Myocyte (in vitro differentiated cells): ENCODE results near the gene RAX2. TPM values are rescaled to one million over a fixed set of nuclear protein-coding genes. Genes with fewer than 3 reads are reported as not detected.
"Not testable (repeated sequence)": the region's sequence is repeated elsewhere in the genome, so short reads cannot be mapped to it uniquely, and the experiment has no call there.

Experiments
- DNase-seq: peaks from one replicate; pipeline ENCODE4 v3.0.0-alpha.2; 2012; ENCODE audit warnings: low read depth
- total RNA-seq: library from RNA; depleted of rRNA; stranded (reverse); fragments of >200 nt; gene quantifications from 2 replicates; pipeline ENCODE4 v1.2.3, GENCODE V29; 2014

RAX2 gene
- total RNA-seq, 1 donor from 2014 or later = not detected

- no peak for DNase-seq
These were observed 6.3 kb upstream of the RAX2 start for GRCh38 chr19:3778104-3778867.

DNA sequence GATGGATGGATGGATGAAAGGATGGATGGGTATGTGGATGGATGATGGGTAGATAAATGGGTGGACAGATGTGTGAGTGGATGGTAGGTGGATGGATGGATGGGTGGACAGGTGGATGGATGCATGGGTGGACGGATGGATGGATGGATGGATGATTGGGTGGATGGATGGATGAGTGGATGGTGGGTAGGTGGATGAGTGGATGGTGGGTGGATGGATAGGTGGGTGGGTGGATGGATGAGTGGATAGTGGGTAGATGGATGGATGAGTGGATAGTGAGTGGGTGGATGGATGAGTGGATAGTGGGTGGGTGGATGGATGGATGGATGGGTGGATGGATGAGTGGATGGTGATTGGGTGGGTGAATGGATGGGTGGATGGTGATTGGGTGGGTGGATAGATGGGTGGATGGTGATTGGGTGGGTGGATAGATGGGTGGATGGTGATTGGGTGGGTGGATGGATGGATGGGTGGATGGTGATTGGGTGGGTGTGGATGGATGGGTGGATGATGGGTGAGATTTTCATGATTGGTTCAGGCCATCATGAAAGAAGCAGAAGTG is 4.5 kb upstream of the RAX2 start:
- no peak for DNase-seq

- DNase-seq = no peak
These were observed 3.8 kb upstream of the RAX2 start for GRCh38 chr19:3775831-3776230.

GRCh38 chr19:3775374-3775711 is 3.3 kb upstream of the RAX2 start:
- DNase-seq = no peak

- no peak for DNase-seq
These were observed 2.8 kb upstream of the RAX2 start for GRCh38 chr19:3774621-3775373.

DNA sequence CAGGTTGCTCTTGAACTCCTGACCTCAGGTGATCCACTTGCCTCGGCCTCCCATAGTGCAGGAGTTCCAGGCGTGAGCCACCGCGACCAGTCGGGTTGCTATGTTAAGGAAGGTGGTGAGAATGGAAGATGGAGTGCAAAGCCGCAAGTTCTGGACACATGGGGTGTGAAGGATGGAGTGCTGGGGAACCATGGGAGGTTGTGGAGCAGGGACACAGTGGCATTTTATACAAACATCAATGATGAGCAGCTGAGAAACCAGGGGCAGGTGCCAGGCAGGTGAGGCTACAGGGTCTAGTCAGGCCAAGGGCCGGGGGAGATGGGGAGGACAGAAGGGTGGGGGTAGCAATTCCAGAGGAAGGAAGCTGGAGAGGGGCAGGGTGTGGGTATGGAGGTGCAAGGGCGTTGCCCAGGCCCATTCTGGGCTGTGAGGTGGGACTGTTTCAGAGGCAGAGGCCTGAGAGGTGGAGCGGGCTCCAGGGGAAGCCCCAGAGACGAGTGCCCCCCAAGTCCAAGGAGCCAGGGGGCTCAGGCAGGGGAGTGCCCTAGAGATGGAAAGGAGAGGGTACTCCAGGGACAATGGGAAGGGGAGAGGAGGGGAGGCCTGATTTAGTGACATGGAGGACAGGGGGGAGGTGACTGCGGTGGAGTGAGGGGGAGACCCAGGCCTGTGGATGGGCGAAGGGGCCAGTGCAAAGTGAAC is 1.9 kb upstream of the RAX2 start:
- no peak for DNase-seq

DNA sequence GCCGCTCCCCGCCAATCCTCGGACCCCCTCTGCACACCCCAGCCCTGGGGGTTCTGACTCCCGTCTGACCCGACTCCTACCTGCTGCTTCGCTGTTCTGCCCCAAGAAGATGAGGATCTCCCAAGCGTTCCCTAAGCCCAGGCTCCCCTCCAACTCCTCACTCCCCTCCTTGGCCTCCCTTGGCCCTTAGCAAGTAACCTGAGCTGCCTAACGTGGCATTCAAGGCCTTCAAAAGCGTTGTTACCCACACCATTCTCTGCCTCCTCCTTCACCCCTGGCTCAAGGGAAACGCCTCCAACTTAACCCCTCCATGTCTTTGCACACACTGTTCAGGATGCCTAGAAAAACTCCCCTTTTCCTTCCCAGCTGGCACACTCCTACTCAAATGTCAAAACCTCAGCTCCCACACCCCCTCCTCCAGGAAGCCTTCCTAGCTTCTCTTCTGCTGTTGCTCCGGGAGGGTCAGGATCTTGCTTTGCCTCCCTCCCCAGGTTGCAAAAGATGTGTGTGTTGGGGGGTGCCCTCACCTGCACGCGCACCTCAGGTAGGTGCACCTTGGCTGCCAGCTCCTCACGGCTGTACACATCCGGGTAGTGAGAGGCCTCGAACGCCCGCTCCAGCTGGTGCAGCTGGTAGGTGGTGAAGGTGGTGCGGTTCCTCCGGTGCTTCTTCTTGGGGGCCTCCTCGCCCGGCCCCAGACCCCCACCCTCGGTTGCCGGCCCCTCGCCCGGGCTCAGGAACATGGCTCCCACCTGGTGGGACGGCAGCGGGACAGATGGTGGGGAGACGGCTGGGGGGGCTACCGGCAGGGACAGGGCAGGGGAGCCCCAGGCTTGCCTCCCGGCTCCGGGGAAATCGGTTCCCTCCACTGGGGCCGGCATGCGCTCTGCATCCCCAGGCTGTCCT is 775 bp downstream of the RAX2 start:
- no peak for DNase-seq

GRCh38 chr19:3770136-3770999 is 1.7 kb downstream of the RAX2 start:
- no peak for DNase-seq

GRCh38 chr19:3769494-3769893 is 2.5 kb downstream of the RAX2 start:
- DNase-seq = no peak

- DNase-seq = no peak
These were observed 3.3 kb downstream of the RAX2 start for GRCh38 chr19:3768748-3769099.

DNA sequence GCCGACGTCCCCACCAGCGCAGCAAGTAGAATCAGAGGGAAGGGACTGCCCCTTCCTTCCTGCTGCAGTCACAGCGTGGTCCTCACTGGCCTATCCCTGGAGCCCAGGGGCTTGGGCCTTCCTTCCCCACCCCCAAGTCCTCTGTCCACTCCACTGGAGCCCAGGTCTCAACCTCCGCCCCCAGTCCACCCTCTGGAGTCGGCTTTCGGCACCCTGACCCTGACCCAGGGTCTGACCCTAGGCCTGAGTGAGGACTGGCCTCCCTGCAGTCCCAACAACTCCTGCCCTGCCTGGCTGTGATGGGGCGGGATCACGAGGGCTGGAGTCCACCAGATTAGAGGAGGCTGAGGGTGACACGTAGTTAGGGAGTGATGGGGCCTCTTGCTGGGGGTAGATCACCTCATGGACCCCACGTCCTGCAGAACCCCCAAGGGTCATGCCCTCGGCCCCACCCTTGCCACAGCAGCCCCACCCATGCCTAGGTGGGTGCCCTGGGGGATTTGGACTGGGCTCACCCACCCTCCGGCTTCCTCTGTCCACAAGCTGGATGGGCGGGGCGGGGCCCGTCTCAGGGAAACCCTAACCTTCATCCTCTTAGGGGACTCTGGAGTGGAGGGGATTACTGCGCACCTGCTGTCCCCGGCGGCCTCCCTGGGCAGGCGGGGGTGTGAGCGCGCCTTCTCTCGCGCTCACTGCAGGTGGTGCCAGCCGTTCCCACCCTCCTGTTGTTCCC is 3.8 kb downstream of the RAX2 start:
- no peak for DNase-seq

DNA sequence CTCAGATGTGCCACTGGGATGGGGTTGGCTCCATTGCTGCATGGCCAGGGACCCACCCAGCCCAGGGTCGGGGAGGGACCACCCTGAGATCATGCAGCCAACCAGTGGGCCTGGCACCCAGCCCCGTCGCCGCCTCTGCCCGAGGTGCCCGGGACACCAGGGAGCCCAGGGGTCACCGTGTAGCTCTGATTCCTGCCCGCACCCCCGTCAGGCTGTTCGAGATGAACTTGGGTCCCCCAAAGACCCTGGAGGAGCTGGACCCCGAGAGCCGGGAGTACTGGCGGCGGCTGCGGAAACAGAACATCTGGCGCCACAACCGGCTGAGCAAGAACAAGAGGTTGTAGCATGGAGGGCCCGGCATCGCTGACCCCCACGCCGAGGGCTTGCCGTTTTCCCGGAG is 5.0 kb downstream of the RAX2 start:
- no peak for DNase-seq

DNA sequence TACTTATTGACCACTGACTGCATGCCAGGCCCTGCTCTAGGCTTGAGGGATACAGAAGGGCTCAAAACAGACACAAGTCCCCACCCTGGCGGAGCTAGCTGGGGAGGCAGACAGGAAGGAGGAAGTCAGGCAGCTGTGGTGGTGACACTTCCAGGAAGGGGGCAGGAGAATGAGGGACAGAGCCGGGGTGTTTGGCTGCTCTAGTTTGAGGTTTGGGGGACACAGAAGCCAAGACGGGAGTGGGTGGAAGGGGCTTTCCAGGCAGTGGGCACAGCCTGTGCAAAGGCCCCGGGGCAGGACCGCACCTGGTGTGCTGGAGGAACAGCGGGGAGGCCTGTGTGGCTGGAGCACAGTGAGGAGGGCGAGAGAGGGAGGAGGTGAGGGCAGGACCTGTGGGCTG is 5.5 kb downstream of the RAX2 start:
- DNase-seq = no peak

DNA sequence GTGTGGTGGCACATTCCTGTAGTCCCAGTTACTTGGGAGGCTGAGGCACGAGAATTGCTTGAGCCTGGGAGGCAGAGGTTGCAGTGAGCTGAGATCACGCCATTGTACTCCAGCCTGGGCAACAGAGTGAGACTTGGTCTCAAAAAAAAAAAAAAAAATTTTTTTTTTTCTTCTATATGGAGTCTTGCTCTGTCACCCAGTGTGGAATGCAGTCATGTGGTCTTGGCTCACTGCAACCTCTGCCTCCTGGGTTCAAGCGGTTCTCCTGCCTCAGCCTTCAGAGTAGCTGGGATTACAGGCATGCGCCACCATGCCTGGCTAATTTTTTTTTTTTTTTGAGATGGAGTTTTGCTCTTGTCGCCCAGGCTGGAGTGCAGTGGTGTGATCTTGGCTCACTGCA is 6.3 kb downstream of the RAX2 start:
- not testable (repeated sequence) for DNase-seq

DNA sequence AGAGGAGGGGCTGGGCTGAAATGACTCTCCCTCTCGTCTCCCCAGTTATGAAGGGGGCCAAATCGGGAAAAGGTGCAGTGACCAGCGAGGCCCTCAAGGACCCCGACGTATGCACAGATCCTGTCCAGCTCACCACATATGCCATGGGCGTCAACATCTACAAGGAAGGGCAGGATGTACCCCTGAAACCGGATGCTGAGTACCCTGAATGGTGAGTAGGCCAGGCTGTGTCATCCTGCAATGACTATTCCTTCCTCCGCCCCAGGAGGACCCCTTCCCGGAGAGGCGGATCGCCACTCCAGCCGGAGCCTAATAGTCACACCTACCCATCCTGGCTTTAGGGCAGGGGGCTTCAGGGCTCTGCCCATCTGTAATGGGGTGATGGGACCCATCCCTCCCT is 6.9 kb downstream of the RAX2 start:
- no peak for DNase-seq

DNA sequence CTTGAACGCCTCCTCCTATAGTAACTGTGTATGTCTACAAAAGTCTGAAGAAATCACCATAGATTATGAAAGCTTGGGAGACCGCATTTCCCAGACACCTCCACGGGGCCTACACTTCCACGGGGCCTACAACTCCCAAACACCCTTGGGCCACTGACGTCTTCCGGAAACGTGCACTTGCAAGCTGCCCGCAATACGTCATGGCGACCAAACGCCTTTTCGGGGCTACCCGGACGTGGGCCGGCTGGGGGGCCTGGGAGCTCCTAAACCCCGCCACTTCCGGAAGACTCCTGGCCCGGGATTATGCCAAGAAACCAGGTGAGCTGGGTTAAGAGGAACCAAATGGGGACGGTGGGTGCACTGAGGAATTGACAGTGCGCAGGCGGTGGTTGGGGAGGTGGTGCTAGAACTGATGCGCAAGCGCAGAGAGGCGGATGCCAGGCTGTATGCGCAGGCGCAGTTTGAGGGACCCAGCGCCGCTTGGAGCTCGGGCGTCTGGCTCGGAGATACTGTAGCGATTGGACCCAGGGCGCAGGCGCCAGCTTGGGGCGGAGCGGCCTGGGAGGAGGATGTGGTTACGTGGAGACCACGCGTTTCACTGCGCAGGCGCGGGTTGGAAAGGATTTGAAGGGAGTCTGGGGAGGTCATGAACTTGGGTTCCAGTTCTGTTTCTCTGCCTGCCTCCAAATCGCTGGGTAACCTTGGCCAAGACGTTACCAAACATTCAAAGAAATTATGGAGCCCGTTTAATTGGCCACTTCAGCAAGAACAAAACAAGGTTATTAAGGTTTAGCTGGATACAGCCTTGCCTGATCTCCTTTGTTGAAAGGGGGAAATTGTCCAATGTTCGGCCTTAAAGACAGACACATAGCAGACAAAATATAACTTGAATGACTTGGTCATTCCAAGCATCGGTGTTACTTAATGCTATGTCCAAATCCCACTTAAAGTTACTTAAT is 9.2 kb downstream of the RAX2 start, which contains the start of gene MRPL54:
Gene MRPL54 (plus strand): TSS at position 182 of the 959 bp plus-strand sequence. CDS start 19 bp downstream, at position 201.
- DNase-seq = peak; percentile 99

DNA sequence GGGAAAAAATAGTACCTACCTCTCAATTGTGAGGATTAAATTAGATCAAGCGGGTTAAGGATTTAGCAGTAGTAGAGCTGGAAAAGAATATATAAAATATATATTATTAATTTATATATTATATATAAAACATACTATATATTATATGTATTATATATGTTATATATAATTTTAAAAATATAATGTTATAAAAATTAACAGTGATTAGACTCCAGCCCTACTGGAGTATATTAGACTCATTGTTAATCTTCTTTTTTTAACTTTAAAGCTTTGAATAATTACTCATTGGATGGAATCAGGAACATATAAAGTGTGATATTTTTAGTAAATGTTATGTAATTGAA is 9.9 kb downstream of the RAX2 start:
- DNase-seq = no peak
